Renal cortical epithelial cell (primary cell): Measurements from ENCODE around the gene LRRC43. TPM values are rescaled to one million over a fixed set of nuclear protein-coding genes. Genes with fewer than 3 reads are reported as not detected.

ENCODE experiments used
- DNase-seq: peaks from one replicate; pipeline ENCODE4 v3.0.0-alpha.2; 2011; ENCODE audit warnings: low read depth
- total RNA-seq: library from RNA; depleted of rRNA; stranded (reverse); fragments of >200 nt; gene quantifications from 2 replicates; pipeline ENCODE4 v1.2.3, GENCODE V29; 2014

The LRRC43 gene, protein sequence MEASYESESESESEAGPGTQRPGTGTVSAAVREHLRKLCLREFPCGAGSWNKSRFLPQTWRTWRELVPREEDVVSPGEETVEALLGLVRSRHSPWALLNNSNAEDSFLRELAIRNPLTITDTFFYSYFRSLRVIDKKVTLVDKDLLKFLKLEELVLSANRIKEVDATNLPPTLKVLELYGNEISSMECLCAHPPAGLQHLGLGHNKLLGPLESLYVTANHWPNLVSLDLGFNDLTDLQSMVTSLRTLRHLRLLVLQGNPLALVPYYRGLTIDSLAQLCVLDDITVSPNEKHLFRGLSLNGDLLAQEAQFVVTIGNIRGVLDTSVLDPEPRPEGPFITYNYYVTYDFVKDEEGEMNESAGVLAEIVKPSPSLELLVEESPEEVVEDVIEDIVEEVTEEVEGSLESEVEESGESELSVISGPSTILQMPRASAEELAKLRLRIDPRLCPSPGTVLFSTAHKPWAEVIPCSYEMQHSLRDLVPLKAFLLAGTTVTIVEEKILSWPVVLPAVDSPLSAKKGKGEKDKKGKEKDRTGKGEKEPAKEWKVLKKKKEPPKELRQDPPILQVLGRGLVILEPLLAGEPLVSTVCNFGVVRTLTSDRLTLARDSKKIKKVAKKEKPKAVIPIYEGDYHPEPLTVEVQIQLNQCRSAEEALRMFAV
- total RNA-seq, result 0.69 and 1.3 TPM in 2 replicates

DNA sequence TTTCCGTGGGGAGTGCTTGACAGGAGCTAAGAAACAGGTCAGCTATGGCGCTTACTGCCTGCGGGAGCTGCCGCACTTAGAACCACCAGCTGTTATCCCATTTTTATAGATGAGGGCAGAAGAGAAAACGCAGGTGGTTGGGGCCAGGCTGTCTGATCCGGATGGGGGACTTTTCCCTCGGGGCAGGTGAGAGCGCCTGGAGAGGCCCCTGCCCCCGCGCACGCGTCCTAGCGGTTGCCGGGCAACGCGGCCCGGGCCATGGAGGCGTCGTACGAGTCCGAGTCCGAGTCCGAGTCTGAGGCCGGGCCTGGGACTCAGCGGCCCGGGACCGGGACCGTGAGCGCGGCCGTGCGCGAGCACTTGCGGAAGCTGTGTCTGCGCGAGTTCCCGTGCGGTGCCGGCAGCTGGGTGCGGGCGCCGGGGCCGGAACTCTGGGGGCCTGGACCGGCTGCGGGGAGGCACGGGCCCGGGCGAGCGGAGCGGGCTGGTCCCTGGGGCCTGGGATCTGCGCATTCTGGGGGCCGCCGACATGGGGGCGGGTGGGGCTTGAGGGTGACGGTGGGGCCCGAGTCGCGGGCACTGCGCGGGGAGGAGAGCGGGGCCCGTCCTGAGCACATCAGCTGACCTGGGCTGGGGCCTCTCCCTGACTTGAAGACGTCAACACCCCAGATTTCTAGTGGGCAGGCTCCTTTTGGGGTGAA, at the start of gene LRRC43:
Gene LRRC43, plus strand, starts transcription at position 237 of the 701 bp plus-strand sequence. Its CDS starts 22 bp downstream, at position 259.
- no peak for DNase-seq

DNA sequence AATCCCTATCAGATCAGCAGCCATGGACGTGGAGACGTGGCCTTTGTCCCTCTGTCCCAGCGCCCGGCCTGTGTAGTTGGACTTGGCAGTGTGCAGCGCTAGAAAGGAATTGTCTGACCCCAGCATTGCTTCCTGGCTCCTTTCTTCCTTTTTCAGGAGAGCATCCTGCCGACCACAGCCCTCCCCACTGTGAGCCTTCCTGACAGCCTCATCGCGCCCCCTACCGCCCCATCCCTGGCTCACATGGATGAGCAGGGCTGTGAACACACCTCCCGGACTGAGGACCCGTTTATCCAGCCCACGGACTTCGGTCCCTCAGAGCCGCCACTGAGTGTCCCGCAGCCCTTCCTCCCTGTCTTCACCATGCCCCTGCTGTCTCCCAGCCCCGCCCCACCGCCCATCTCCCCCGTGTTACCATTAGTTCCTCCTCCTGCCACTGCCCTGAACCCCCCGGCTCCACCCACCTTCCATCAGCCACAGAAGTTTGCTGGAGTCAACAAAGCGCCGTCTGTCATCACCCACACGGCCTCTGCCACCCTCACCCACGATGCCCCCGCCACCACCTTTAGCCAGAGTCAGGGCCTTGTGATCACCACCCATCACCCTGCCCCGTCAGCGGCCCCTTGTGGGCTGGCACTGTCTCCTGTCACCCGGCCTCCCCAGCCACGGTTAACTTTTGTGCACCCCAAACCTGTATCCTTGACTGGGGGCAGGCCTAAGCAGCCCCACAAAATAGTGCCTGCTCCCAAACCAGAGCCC, 49.6 kb upstream of the LRRC43 start:
- DNase-seq, result no peak

DNA sequence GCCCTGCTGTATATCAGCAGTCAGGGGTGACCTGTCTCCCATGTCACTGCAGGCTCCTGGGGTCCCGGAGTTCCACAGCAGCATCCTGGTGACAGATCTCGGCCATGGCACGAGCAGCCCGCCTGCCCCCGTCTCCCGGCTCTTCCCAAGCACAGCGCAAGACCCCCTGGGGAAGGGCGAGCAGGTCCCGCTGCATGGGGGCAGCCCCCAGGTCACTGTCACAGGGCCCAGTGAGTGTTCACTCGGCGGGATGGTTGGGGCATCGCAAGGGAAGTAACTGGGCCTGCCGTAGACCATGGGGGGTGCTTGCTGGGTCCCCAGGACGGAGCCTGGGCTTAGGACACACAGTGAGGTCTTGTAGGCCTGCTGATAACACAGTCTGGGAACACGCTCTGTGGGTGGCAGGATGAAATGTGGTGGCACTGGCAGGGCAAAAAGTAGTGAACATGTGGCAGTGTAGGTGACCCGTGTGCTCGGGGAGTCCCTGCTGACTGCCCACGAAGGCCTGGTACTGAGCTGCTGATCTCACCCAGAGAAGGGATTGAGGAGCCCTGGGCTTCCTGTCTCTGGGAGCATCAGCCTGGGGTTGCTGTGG, 47.4 kb upstream of the LRRC43 start:
- no peak for DNase-seq

DNA sequence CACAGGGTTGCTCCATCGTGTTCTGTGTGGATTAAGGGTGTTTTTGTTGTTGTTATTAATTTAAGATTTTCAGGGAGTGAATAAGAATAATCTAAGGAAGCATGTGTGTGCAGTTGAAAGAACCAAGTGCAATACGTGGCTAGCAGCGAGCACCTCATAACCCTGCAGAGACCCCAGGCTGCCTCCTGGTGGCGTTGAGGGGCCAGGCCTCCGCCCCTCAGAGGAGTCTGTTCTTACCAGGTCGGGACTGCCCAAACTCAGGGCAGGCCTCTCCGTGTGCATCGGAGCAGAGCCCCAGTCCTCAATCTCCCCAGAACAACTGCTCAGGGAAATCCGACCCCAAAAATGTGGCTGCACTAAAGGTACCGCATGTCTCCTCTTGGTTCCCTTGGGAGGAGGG, 45.7 kb upstream of the LRRC43 start:
- no peak for DNase-seq

DNA sequence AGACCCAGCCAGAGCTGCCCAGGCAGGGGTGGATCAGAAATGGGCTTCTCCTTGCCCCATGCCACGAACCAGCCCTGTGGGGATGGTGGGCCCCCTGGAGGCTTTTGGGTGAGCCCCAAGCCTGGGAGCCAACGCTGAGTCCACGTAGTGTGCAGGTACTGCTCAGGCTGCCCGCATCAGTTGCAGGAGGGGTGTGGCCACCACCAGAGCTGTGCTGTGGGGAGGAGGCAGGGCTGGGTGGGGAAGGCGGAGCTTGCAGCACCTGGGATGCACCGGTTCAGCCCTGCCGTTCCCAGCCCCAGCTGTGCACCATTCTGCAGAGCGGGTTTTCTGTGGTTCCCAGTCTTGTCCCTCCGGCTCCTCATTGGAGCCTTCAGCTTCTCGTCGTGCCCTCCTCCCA, 45.2 kb upstream of the LRRC43 start:
- DNase-seq, result no peak

DNA sequence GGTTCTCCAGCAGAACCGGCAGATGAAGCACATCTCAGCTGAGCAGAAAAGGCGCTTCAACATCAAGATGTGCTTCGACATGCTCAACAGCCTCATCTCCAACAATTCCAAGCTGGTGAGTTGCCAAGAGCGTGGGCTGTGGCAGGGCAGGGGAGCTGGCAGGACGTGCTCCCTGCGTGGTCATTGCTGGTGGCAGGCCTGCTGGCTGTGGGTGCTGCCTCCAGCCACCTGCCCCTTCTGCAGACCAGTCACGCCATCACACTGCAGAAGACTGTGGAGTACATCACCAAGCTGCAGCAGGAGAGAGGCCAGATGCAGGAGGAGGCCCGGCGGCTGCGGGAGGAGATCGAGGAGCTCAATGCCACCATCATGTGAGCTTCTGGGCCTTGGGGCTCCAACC, 44.7 kb upstream of the LRRC43 start:
- no peak for DNase-seq

DNA sequence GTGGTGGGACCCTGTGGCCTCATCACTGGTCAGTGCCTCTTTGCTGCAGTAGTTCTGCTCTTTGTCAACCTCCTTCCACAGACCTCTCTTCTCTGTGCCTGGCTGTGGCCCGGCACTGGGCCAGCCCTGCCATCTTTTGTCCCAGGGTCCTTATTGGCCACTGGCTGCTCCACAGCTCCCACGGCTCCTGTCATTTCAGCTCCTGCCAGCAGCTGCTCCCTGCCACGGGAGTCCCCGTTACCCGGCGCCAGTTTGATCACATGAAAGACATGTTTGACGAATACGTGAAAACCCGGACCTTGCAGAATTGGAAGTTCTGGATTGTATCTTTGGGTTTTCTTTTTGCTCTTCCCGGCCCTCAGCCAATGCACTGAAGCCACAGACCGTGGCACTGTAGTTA, 44.3 kb upstream of the LRRC43 start:
- no peak for DNase-seq

DNA sequence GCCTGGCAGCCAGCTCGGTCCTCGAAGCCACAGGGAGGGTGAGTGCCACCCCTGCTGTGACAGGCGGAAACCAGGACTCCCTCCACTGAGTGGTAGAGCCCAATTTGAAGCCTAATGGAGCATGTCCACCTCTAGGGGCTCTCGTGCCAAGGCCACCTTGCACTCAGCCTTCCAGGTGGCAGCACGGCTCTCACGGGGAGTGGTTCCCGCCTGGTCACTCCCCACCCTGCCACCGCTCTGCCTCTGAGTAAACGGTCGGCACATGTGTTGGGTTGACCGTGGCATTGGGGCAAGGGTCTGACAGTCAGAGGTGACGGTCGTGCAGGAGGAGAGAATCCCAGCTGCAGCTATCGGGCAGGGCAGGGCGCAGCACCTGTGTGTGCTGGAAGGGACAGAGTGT, 43.7 kb upstream of the LRRC43 start:
- no peak for DNase-seq

DNA sequence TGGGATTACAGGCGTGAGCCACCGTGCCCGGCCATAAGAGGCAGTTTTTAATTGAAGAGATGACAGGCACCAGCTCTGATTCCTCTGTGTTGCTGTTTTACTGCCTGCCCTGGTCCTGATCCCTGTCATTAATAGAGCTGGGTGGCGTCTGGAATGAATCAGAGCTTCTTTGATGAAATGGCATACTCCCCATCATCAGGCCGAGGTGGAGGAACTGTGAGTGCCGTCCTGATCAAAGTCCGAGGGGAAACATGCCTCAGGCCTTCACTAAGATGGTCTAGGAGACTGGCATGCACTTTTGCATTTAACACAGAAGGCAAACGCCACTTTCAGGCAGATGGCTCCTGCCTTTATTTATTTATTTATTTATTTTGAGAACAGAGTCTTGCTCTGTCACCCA, 43.0 kb upstream of the LRRC43 start:
- DNase-seq, result no peak

DNA sequence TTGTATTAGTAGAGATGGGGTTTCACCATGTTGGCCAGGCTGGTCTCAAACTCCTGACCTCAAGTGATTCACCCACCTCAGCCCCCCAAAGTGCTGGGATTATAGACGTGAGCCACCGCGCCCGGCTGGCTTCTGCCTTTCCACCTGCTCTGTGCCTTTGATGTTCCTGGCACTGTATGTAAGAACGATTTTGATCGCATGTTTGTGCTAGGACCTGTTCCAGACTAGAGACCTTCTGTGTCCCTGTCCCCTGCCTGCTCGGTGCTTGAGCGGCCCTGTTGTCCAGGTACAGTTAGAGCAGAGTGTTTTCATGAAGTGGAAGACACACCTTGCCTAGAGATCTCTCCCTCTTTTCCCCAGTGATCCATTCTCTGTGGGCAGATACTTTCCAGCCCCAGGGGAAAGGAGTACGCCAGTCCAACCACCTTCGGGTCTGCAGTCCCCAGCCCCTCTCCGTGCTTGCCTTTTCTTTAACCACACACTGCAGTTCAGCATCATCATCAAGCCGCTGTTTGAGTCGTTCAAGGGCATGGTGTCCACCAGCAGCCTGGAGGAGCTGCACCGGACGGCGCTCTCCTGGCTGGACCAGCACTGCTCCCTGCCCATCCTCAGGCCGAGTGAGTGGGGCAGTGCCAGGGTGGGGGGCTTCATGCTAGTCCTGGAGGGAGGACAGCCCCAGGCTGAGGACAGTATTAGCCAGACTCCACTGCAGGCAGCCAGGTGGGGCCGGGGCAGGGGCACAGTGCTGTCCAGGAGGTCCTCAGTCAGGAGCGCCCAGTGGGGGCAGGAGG, 42.3 kb upstream of the LRRC43 start:
- no peak for DNase-seq

DNA sequence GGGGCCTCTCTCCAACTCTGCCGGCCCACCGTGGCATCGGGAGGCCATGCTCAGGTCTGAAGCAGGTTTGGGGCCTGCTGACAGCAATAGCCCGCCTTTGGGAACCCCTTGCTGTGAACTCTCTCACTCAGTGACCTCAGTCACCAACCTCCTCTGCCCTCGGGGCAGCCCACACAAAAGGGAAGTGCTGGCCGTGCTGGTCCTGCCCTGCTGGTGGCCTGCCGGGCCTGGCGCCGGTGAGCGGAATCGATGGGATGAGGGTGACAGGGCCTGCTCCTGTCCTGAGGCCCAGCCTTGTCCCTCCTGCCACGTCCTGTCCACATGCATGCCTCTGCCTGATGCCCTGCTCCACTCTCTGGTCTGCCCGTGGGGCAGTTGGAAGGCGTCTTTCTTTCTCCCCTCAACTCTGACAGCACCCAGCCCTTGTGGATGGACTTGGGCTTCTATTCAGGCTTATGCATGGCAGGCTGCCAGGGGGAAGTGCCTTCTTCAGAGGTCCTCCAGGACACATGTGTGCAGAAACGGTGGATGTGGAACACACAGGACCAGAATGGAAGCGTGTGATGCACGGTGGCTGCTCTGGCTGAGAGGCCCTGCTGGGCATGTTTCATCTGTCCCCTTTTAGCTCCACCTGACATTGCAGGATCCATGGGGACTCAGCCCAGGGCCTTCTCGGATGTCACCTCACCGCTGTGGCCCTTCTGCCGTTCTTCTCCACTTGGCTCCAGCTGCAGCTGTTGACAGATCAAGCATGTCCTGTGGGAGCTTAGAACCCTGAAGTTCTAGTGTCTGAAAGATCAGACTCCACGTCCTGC, 40.8 kb upstream of the LRRC43 start:
- no peak for DNase-seq

DNA sequence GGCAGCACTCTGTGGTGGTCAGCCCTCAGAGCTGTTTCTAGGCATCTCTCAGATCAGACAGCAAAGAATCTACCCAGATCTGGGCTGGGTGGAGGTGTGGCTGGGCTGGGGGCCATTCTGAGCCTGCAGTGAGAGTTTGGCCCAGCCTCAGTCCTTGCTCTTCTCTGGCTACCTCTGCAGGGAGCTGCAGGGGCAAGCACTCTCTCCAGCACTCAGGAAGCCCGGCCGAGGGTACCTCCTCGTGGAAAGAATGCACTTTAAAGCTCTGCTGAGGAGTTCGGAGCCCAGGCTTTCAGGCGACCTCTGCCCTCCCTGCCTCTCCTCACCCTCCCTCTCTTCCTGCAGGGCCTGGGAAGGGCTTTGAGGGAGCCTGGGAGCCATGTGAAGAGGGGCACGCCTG, 40.1 kb upstream of the LRRC43 start:
- DNase-seq, result no peak

DNA sequence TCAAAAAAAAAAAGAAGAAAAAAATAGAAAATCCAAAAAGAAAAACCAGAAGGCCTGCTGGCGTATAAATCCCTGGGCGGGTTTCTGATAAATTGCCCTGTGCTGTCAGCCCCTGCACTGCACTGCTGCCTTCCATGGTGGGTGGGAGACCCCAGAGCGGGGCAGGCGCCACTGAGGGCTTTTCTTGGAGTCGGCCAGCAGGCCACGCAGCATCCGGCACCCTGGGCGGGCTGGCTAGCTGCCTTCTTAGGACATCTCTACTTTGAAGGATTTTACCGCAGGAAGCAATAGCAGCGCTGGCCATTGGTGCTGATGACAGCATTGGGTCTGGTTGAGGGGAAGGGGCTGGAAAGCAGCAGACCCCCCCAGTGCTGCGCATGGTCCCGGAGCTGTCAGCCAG, 38.0 kb upstream of the LRRC43 start:
- DNase-seq, result no peak

DNA sequence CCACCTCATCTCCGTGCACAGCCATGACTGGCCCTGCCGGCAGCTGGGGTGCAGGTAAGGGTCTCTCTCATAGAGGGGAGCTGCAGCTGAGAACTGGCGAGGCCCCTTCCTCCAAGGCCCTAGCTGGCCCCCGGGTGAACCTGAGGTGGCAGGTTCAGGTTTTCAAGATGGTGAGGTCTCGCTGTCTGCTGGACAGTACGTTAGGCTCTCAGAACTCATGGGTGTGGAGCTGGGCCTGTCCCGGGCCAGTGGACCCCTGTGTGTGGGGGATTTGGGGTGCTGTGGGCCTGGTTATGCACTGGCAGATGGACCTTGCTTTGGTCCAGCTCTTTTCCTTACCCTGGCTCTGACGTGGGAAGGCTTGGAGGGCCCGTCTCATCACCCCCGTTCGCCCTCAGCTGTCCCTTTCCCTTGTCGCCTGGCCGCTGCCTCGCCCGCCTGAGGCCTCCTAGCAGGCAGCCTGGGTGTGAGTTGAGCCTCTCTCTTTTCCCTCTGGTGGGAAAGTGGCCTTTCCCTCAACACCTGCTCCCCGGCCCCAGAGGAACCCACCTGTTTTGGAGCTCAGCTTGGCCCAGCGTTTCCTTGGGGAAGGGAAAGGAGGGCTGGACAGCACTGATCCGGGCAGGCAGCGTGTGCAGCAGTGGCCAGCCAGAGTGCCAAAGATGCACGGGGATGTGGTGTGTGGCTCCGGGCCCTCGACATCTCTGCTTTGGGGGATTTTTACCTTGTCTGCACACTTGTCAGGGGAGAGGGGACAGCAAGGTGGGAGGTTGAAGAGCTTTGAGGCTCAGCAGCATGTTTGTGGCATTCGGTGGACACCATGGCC, 37.2 kb upstream of the LRRC43 start:
- DNase-seq, result no peak

DNA sequence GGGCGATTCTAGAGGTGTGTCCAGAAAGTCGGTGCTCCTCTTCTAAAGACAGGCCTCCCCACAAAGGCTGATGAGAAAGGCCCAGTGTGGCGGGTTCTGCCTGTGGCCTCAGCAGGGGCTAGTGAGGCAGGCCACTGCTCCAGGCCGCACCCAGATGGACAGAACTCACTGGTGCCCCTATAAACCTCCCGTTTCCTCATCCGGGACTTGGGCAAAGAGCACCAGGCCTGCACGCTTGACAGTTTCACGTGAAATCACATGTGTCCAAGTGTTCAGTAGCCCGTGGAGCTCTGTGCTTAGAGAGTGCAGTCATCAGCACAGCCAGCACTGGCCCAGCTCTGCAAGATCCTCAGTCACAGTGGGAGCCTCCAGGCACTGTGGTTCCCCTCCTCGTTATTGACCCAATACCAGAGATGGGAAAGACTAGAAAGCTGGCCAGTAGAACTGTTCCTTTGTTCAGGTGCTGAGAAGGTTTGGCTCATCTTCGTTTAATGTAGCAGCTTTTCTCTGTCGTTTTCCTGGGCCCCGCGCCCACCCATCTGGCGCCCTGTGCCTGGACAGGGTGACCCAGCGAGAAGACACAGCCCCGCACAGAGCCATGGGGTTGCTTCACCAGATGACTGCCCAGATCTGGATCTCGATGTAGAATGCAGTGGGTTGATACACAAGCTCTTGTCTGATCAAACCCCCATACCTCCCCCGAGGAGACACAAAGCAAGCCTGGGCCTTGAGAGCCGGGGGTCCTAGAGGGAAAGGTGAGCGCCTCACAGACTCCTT, 35.2 kb upstream of the LRRC43 start:
- peak; percentile 37 for DNase-seq

DNA sequence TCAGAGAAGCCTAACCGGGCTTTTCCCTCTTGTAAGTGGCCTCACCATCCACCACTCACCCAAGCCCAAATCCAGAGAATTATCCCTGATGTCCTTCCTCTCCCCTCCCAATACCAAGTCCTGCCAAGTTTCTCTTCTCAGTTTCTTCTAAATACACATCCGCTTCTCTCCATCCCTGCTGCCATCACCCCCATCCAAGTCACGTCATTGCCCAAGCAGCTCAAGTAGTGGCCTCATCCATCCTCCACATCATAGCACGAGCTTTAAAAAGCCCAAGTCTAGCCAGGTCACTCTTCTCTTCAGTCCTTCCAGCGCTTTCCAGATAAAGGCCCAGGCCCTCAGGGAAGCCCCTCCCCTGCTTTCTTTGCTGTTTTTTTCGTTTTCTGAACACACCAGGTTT, 34.3 kb upstream of the LRRC43 start:
- no peak for DNase-seq

DNA sequence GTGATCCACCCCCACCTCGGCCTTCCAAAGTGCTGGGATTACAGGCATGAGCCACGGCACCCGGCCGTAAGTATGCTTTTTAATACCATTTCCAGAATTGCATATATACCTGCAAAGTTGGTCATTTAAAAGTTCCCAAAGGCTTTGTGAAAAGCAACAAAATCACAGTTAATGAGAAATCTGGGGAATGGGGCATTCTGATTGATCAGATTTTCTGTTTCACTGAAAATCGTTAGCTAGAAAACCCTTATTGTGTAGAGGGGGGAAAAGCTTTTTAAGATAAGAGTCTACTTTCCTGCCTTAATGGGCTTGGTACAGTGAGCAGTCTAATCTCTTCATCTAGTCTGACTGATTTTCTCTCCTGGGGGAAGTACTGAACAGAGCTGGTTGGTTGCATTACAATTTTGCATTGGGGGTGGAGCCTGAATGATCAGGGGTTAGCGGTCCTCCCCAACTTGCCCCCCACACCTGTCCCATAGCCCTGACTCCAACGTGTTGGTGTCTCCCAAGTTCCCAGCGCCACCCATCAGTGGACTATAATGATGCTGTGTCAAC, 32.7 kb upstream of the LRRC43 start:
- DNase-seq, result no peak

DNA sequence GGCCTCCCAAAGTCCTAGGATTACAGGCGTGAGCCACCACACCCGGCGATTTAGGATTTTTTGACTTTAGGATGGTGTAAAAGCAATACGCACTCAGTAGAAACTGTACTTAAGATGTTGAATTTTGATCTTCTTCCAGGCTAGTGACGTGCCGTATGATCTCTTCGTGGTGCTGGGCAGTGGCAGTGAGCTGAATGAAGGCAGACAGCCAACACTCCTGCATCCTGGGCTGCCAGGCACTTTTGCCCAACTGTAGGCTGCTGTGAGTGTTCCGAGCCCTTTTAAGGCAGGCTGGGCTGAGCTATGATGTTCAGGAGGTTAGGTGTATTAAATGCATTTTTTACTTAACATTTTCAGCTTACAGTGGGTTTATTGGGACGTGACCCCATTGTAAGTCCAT, 30.2 kb upstream of the LRRC43 start:
- no peak for DNase-seq
